Neural progenitor cell (in vitro differentiated cells): ENCODE results near the gene SORBS2.

Source experiments
- CTCF ChIP-seq: fragments of 200-600 bp; sonication (generic); IDR thresholded peaks from 2 replicates; pipeline ENCODE4 v1.5.1; 2017; ENCODE audit warnings: antibody characterized with exemption, mild to moderate bottlenecking
- EZH2phosphoT487 ChIP-seq: fragments of 200-600 bp; sonication (generic); IDR thresholded peaks from 2 replicates; pipeline ENCODE4 v1.6.1; 2017; ENCODE audit warnings: antibody characterized with exemption

- no peak for TF ChIP-seq EZH2phosphoT487
- TF ChIP-seq CTCF = no peak
These were observed 8.4 kb upstream of the SORBS2 start for GRCh38 chr4:185820146-185821028.
